AG04449 (cell line): ENCODE data around the gene LYSET.
A peak's percentile ranks its signal among the peaks of the same experiment; 100 is the strongest.
"Not testable (repeated sequence)": the region's sequence is repeated elsewhere in the genome, so short reads cannot be mapped to it uniquely, and the experiment has no call there.

ENCODE experiments used
- CTCF ChIA-PET: fragments of 350-600 bp; formaldehyde crosslinking; extraction: SDS; loops from one replicate; lab custom pipeline; 2021; ENCODE audit warnings: antibody characterized with exemption; lab: Yijun Ruan, JAX
- POLR2A ChIA-PET: fragments of 400-600, 350-600 bp; formaldehyde crosslinking; extraction: SDS; loops from one replicate; lab custom pipeline; 2020; ENCODE audit warnings: antibody characterized with exemption, inconsistent platforms; lab: Yijun Ruan, JAX
- DNase-seq: peaks from one replicate; pipeline ENCODE4 v3.0.0-alpha.2; 2010; ENCODE audit warnings: low read depth, low spot score
- H3K4me3 ChIP-seq: 2 replicates; pipeline ENCODE4 v1.5.1; 2011; ENCODE audit warnings: low read depth, mild to moderate bottlenecking, control low read depth, low read length
- CTCF ChIP-seq: IDR thresholded peaks from one replicate; pipeline ENCODE4 v1.5.1; 2011; ENCODE audit warnings: mild to moderate bottlenecking, moderate library complexity, low read length, control low read depth, inconsistent platforms; ENCODE audit not compliant: insufficient read depth; ENCODE audit errors: missing control alignments

The LYSET gene

GRCh38 chr14:93171376-93171775, 13.7 kb upstream of the LYSET start:
- POLR2A ChIA-PET: no interaction called here
- DNase-seq: no peak
- no peak overlapping the region for H3K4me3 ChIP-seq
- TF ChIP-seq CTCF: no peak
- CTCF ChIA-PET: interaction anchor here (1.7 kb wide), 1 partner anchor 38 kb away, joined by 3 read pairs; no protein-coding TSS in a partner anchor

DNA sequence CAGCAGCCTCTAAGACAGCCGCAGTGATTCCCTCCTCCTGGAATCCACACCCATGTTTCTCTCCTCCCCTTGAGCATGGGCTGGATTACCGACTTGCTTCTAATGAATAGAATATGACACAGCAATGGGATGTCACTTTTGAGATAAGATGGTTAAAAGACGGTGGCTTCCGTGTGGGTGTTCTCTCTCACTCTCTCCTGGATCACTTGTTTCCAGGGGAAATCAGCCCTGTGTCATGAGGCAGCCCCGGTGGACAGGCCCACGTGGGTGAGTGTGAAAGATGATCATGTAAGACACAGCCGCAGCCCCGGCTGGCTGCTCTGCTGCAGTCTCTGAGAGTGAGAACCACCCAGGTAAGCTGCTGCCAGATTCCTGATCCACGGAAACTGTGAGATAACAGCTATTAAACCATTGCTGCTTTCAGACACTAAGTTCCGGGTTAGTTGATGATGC, 11.1 kb upstream of the LYSET start:
- DNase-seq: no peak
- no peak for TF ChIP-seq CTCF
- no peak overlapping the region for H3K4me3 ChIP-seq
- ChIA-PET CTCF (interaction anchor here (0.9 to 8.9 kb wide), 5 partner anchors 10 to 222 kb away, joined by 3 to 68 read pairs (median 6); partner anchors contain the start of genes ITPK1 and MOAP1), POLR2A (no interaction called here)

- DNase-seq, H3K4me3 ChIP-seq, POLR2A ChIA-PET: not testable (repeated sequence)
- CTCF ChIA-PET: interaction anchor here (0.9 to 8.9 kb wide), 5 partner anchors 9 to 223 kb away, joined by 3 to 68 read pairs (median 6); partner anchors contain the start of genes ITPK1 and MOAP1
Measured at GRCh38 chr14:93174731-93175130, 10.4 kb upstream of the LYSET start.

DNA sequence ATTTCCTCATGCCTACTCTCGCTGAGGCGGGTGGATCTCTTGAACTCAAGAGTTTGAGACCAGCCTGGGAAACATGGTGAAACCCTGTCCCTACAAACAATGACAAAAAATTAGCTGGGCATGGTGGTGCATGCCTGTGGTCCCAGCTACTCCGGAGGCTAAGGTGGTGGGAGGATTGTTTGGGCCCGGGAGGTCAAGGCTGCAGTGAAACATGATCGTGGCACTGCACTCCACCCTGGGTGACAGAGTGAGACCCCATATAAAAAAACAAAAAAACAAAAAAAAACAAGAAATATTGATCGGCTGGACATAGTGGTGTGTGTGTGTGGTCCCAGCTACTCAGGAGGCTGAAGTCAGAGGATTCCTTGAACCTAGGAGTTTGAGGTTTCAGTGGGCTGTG, 9.6 kb upstream of the LYSET start:
- ChIA-PET CTCF (interaction anchor here (0.8 to 8.9 kb wide), 5 partner anchors 8 to 223 kb away, joined by 3 to 68 read pairs (median 6); partner anchors contain the start of genes ITPK1 and MOAP1), POLR2A (interaction anchor here (1.2 kb wide), 1 partner anchor 9 kb away, joined by 3 read pairs; the partner anchor contains the start of genes LYSET and MOAP1)
- no peak for TF ChIP-seq CTCF
- no peak overlapping the region for H3K4me3 ChIP-seq
- DNase-seq: no peak

GRCh38 chr14:93183596-93184317, 1.4 kb upstream of the LYSET start:
- ChIA-PET POLR2A (interaction anchor here (0.5 to 1.9 kb wide), 3 partner anchors 23 to 77 kb away, joined by 3 to 7 read pairs (median 4); partner anchors contain the start of genes GON7 and UBR7), CTCF (interaction anchor here (1.6 to 2.8 kb wide), 6 partner anchors 9 to 71 kb away, joined by 5 to 16 read pairs (median 8); partner anchors contain the start of genes GON7 and UBR7)
- no peak for DNase-seq
- no peak for TF ChIP-seq CTCF
- H3K4me3 ChIP-seq: peak overlapping the region; percentile 96

DNA sequence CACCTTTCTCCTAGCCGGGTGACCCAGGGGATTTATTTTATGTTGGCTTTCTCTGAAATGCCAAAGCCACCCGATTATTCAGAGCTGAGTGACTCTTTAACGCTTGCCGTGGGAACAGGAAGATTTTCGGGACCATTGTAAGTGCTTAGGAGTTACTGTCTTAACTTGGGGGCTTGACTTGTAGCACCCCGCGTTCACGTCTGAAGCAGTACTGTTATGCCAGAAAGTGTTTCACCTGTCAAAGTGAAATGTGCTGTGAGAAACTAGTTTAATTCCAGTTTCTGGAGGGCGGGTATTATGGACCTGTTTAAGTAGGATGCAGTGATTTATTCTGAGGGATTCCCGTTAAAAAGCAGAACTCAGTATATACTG, 218 bp downstream of the LYSET start:
- no peak for DNase-seq
- POLR2A ChIA-PET: interaction anchor here (0.6 to 1.9 kb wide), 3 partner anchors 7 to 22 kb away, joined by 3 to 7 read pairs (median 3); partner anchors contain the start of genes GON7 and UBR7
- CTCF ChIA-PET: interaction anchor here (1.0 to 2.7 kb wide), 4 partner anchors 13 to 34 kb away, joined by 3 to 16 read pairs (median 4); partner anchors contain the start of genes GON7 and UBR7
- H3K4me3 ChIP-seq: peak overlapping the region; percentile 96
- TF ChIP-seq CTCF: no peak
